Activated T-cell treated with anti-CD3 and anti-CD28 coated beads for 24 hours (primary cell): ENCODE measurements around the gene MED16.

Experiments
- DNase-seq: peaks from one replicate; pipeline ENCODE4 v3.0.0-alpha.2; 2020; ENCODE audit warnings: low read depth

The MED16 gene

GRCh38 chr19:892894-893689 is at the start of gene MED16, which contains the start of gene RNU6-9:
Gene MED16 (minus strand): TSS chr19:893187. CDS start chr19:891131, 2,056 bp downstream.
Gene RNU6-9 (plus strand): TSS chr19:893484.
- DNase-seq: peak; percentile 83

GRCh38 chr19:942133-942645 is 49.2 kb upstream of the MED16 start:
- DNase-seq: no peak

GRCh38 chr19:941292-942132 is 48.5 kb upstream of the MED16 start:
- DNase-seq: no peak

- peak; percentile 37 for DNase-seq
Observed at GRCh38 chr19:940591-941291, 47.8 kb upstream of the MED16 start.

- DNase-seq: no peak
Observed at GRCh38 chr19:939922-940321, 46.9 kb upstream of the MED16 start.

- no peak for DNase-seq
Observed at GRCh38 chr19:939439-939838, 46.5 kb upstream of the MED16 start.

- DNase-seq: no peak
Observed at GRCh38 chr19:938233-938923, 45.4 kb upstream of the MED16 start.

- DNase-seq: no peak
Observed at GRCh38 chr19:937259-937694, 44.3 kb upstream of the MED16 start.

GRCh38 chr19:936175-936546 is 43.2 kb upstream of the MED16 start:
- no peak for DNase-seq

GRCh38 chr19:934865-935479 is 42.0 kb upstream of the MED16 start:
- DNase-seq: no peak

- DNase-seq: no peak
Observed at GRCh38 chr19:934197-934840, 41.3 kb upstream of the MED16 start.

- no peak for DNase-seq
Observed at GRCh38 chr19:933553-933882, 40.5 kb upstream of the MED16 start.

GRCh38 chr19:932648-933552 is 39.9 kb upstream of the MED16 start:
- DNase-seq: no peak

- DNase-seq: no peak
Observed at GRCh38 chr19:931860-932647, 39.1 kb upstream of the MED16 start.

GRCh38 chr19:929891-930258 is 36.9 kb upstream of the MED16 start:
- DNase-seq: no peak

GRCh38 chr19:929203-929890 is 36.4 kb upstream of the MED16 start:
- DNase-seq: no peak

GRCh38 chr19:928471-929202 is 35.6 kb upstream of the MED16 start:
- DNase-seq: no peak
